HepG2 (cell line): ENCODE data around the gene GSS. TPM values are rescaled to one million over a fixed set of nuclear protein-coding genes. Genes with fewer than 3 reads are reported as not detected.

Source experiments
- ATAC-seq: fragments of 200-7000 bp; cut with Tn5 transposase; 3 replicates; pipeline ENCODE4 v1.9.1; 2020; ENCODE audit warnings: mild to moderate bottlenecking, moderate library complexity
- BruUV-seq: library from RNA; stranded (reverse); fragments of 400-500 nt; replicated peaks from 2 replicates; lab custom pipeline; 2021; lab: Mats Ljungman, UMichigan
- CTCF ChIA-PET: fragments of 300-600 bp; formaldehyde crosslinking; extraction: SDS; loops from one replicate; lab custom pipeline; 2021; ENCODE audit warnings: low total read pairs, inconsistent platforms, low intra/inter-chr PET ratio; lab: Yijun Ruan, JAX
- POLR2A ChIA-PET: fragments of 350-600 bp; sonication (Branson Sonifier 250); formaldehyde crosslinking; loops from one replicate; lab custom pipeline; 2020; ENCODE audit warnings: antibody characterized with exemption, inconsistent platforms; lab: Yijun Ruan, JAX
- DNase-seq: peaks from one replicate; pipeline ENCODE4 v3.0.0-alpha.2; 2015; ENCODE audit warnings: low spot score
- FAIRE-seq: peaks from 3 replicates; lab custom pipeline; 2011; peaks lifted over from hg19 to GRCh38; lab: Jason Lieb, UNC
- H2AFZ ChIP-seq: one replicate; pipeline ENCODE4 v1.6.1; 2011; ENCODE audit warnings: low read length, inconsistent platforms
- H3K27ac ChIP-seq: fragments of 300-600 bp; 3 replicates; pipeline ENCODE4 v1.8.0; 2011; ENCODE audit warnings: mixed run types, mild to moderate bottlenecking, mixed read lengths, low read length, inconsistent platforms; ENCODE audit not compliant: insufficient read depth; ENCODE audit errors: extremely low read length
- H3K27me3 ChIP-seq, 2 experiments: fragments of 200-600 bp in 1 of 2; 2 replicates in 1 of 2; 3 replicates in 1 of 2; pipeline versions ENCODE4 v1.6.0 to v1.8.0; 2011; ENCODE audit warnings: low read length in 2 of 2, mild to moderate bottlenecking in 2 of 2, moderate library complexity in 2 of 2, inconsistent platforms in 1 of 2; ENCODE audit not compliant: insufficient read depth in 2 of 2, control insufficient read depth in 1 of 2
- H3K36me3 ChIP-seq, 2 experiments: fragments of 200-600 bp in 1 of 2; replicated peaks in 1 of 2; 2 replicates in 1 of 2; 3 replicates in 1 of 2; pipeline versions ENCODE4 v1.5.1 to v1.8.0; 2011; ENCODE audit warnings: low read length in 2 of 2, inconsistent platforms in 1 of 2; ENCODE audit not compliant: insufficient read depth in 2 of 2, control insufficient read depth in 1 of 2
- H3K4me1 ChIP-seq: 2 replicates; pipeline ENCODE4 v1.5.1; 2012; ENCODE audit warnings: low read length, inconsistent platforms; ENCODE audit not compliant: insufficient read depth
- H3K4me2 ChIP-seq: 2 replicates; pipeline ENCODE4 v1.6.0; 2011; ENCODE audit warnings: low read depth, low read length, inconsistent platforms
- H3K4me3 ChIP-seq, 3 experiments: fragments of 200-600 bp in 1 of 3; sonication (generic), shearing (Covaris generic) in 1 of 3; replicated peaks in 1 of 3; 2 replicates each; pipeline ENCODE4 v1.5.1; 2011 to 2016; ENCODE audit warnings: low read length in 3 of 3, inconsistent platforms in 2 of 3, low read depth in 2 of 3, mild to moderate bottlenecking in 2 of 3, control low read depth in 1 of 3, mixed read lengths in 1 of 3; ENCODE audit not compliant: insufficient read depth in 1 of 3
- H3K79me2 ChIP-seq: one replicate; pipeline ENCODE4 v1.6.1; 2011; ENCODE audit warnings: low read length, inconsistent platforms; ENCODE audit not compliant: insufficient read depth
- H3K9ac ChIP-seq: 2 replicates; pipeline ENCODE4 v1.6.0; 2011; ENCODE audit warnings: mild to moderate bottlenecking, low read depth, low read length, inconsistent platforms; ENCODE audit not compliant: insufficient read depth
- H3K9me3 ChIP-seq: 2 replicates; pipeline ENCODE4 v1.5.1; 2012; ENCODE audit warnings: mild to moderate bottlenecking, low read length
- H4K20me1 ChIP-seq: 2 replicates; pipeline ENCODE4 v1.6.0; 2011; ENCODE audit warnings: inconsistent platforms, mild to moderate bottlenecking, low read length, moderate library complexity; ENCODE audit not compliant: insufficient read depth
- ELF4 ChIP-seq: sonication (generic); formaldehyde crosslinking; IDR thresholded peaks from 2 replicates; pipeline ENCODE4 v1.5.0; 2020; ENCODE audit warnings: missing genetic modification reagents, mild to moderate bottlenecking, moderate library complexity, borderline replicate concordance
- GLI4 ChIP-seq: sonication (generic); formaldehyde crosslinking; IDR thresholded peaks from 2 replicates; pipeline ENCODE4 v1.5.1; 2020; ENCODE audit warnings: missing genetic modification reagents, mild to moderate bottlenecking, moderate library complexity, borderline replicate concordance
- MAFF ChIP-seq: IDR thresholded peaks from 2 replicates; pipeline ENCODE4 v1.6.1; 2011; ENCODE audit warnings: low read depth, low read length, improper control_type of control experiment
- MYC ChIP-seq: sonication (generic); formaldehyde crosslinking; IDR thresholded peaks from 2 replicates; pipeline ENCODE4 v1.9.0; 2021; ENCODE audit warnings: missing genetic modification reagents, borderline replicate concordance
- RFXANK ChIP-seq: IDR thresholded peaks from 2 replicates; pipeline ENCODE4 v1.6.1; 2016
- RNF2 ChIP-seq: fragments of 450-650 bp; conservative IDR thresholded peaks from 2 replicates; pipeline ENCODE4 v1.6.1; 2016; ENCODE audit warnings: low read depth
- SALL2 ChIP-seq: sonication (generic); formaldehyde crosslinking; IDR thresholded peaks from 2 replicates; pipeline ENCODE4 v1.8.1; 2023; ENCODE audit warnings: mild to moderate bottlenecking, missing genetic modification reagents, inconsistent platforms
- SAP130 ChIP-seq: IDR thresholded peaks from 2 replicates; pipeline ENCODE4 v1.6.1; 2016; ENCODE audit warnings: low read depth
- U2AF2 ChIP-seq: fragments of 200-400 bp; formaldehyde crosslinking; IDR thresholded peaks from 2 replicates; pipeline ENCODE4 v1.6.1; 2017; ENCODE audit warnings: low read depth, mild to moderate bottlenecking, low read length
- YY1 ChIP-seq: IDR thresholded peaks from 2 replicates; pipeline ENCODE4 v1.6.1; 2011; ENCODE audit warnings: low read length, low read depth, moderate library complexity, mild to moderate bottlenecking; ENCODE audit not compliant: insufficient read depth, insufficient replicate concordance
- ZMYM2 ChIP-seq: sonication (generic); formaldehyde crosslinking; IDR thresholded peaks from 2 replicates; pipeline ENCODE4 v1.8.0; 2022; ENCODE audit warnings: mild to moderate bottlenecking, missing genetic modification reagents
- ZMYM3 ChIP-seq: sonication (generic); formaldehyde crosslinking; IDR thresholded peaks from 2 replicates; pipeline ENCODE4 v1.5.1; 2020; ENCODE audit warnings: mild to moderate bottlenecking, missing genetic modification reagents
- ZNF468 ChIP-seq: sonication (generic); formaldehyde crosslinking; IDR thresholded peaks from 2 replicates; pipeline ENCODE4 v1.8.0; 2022; ENCODE audit warnings: mild to moderate bottlenecking, moderate library complexity, missing genetic modification reagents
- ZNF510 ChIP-seq: sonication (generic); formaldehyde crosslinking; IDR thresholded peaks from 2 replicates; pipeline ENCODE4 v1.4.0; 2020; ENCODE audit warnings: low read depth, mild to moderate bottlenecking, missing genetic modification reagents
- ZNF766 ChIP-seq: sonication (generic); formaldehyde crosslinking; IDR thresholded peaks from 2 replicates; pipeline ENCODE4 v1.5.0; 2020; ENCODE audit warnings: missing genetic modification reagents, borderline replicate concordance
- WGBS: methylation state at CpG from one replicate; pipeline ENCODE4 v1.1.6; 2017; ENCODE audit warnings: low lambda C conversion rate; 5-methylcytosine and 5-hydroxymethylcytosine counted together
- in situ Hi-C: cut with HindIII; loops from 2 replicates; pipeline ENCODE4 v1.10.0; 2017; ENCODE audit warnings: low pct_unique_long_range_greater_than_20kb; ENCODE audit not compliant: extremely low pct_ligation_motif_present
- intact Hi-C: fragments of 100-400 bp; cut with micrococcal nuclease; formaldehyde crosslinking; loops from one replicate; pipeline ENCODE4 v1.10.0; 2022; ENCODE audit not compliant: unreplicated experiment
- polyA plus RNA-seq, 8 experiments: library from polyadenylated mRNA; depleted of rRNA in 3 of 8; stranded (reverse) in 7 of 8; unstranded in 1 of 8; fragments of >200 nt; fragmentation: Illumina TruSeq in 4 of 8; extraction: Trizol in 4 of 8; gene quantifications; 2 replicates each; pipeline versions ENCODE4 v1.2.1 to v1.2.3, GENCODE V29; 2011 to 2016; ENCODE audit warnings: low read depth in 4 of 8, missing spikeins in 1 of 8, mixed read lengths in 1 of 8; ENCODE audit not compliant: insufficient read depth in 1 of 8
- total RNA-seq, 5 experiments: library from RNA; depleted of rRNA; stranded (reverse); fragments of >200 nt; fragmentation: Illumina TruSeq; extraction: Trizol; gene quantifications; 2 replicates each; pipeline ENCODE4 v1.2.3, GENCODE V29; 2016; ENCODE audit warnings: low read depth in 1 of 5
- TF ChIP-seq, protein P1 (sequence below): sonication (generic); formaldehyde crosslinking; IDR thresholded peaks from 2 replicates; pipeline ENCODE4 v1.4.0; 2020; ENCODE audit warnings: missing genetic modification reagents
- TF ChIP-seq, protein P2 (sequence below): sonication (generic); formaldehyde crosslinking; IDR thresholded peaks from 2 replicates; pipeline ENCODE4 v1.9.0; 2021; ENCODE audit warnings: mild to moderate bottlenecking, missing genetic modification reagents

GSS gene
- total and polyA plus RNA-seq, 2 of the 13 experiments (the other 11 are each of a cell fraction or from before 2014, with no cell fraction given) = 80.1 to 102 TPM

DNA sequence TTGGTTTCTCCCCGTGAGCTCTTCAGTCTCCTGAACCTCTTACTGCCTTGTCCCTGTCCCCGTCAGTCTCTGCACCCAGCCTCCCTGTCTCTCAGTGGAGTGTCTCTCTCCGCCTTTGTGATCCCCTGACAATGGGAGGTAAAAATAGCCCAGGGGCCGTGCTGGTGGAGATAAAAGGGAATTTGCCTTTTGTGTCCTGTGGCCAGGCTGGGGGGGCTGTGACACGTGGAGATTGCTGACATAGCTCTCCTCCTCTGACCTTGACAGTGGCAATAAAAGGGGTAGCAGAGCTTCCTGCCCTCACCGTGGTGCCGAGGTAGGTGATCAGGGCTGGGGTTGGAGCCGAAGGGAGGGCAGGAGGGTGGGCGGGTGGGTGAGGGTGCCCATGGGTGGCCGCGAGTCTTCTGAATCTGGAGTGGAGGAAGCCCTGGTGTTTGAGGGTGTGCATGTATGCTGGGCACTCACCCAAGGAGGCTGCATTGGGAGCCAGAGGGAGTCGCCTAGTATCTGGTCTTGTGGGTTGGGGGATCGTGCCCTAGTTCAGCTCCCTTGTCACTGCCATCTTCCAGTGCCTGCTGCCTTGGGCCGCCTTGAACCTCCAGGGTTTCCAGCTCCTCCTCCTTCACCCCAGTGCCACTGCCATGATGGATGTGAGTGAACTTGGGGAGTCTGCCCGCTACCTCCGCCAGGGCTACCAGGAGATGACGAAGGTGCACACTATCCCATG is 21.9 kb upstream of the GSS start:
- DNase-seq = peak; percentile 56
- no peak for TF ChIP-seq YY1
- no peak for TF ChIP-seq ZMYM3 (CRISPR knock-in tag)
- no peak for TF ChIP-seq ZNF510 (CRISPR knock-in tag)
- no peak for TF ChIP-seq ELF4 (CRISPR knock-in tag)
- peak; percentile 46 for TF ChIP-seq MAFF
- TF ChIP-seq ZNF766 (CRISPR knock-in tag) = no peak
- TF ChIP-seq ZMYM2 (CRISPR knock-in tag) = no peak
- TF ChIP-seq, protein P1, sequence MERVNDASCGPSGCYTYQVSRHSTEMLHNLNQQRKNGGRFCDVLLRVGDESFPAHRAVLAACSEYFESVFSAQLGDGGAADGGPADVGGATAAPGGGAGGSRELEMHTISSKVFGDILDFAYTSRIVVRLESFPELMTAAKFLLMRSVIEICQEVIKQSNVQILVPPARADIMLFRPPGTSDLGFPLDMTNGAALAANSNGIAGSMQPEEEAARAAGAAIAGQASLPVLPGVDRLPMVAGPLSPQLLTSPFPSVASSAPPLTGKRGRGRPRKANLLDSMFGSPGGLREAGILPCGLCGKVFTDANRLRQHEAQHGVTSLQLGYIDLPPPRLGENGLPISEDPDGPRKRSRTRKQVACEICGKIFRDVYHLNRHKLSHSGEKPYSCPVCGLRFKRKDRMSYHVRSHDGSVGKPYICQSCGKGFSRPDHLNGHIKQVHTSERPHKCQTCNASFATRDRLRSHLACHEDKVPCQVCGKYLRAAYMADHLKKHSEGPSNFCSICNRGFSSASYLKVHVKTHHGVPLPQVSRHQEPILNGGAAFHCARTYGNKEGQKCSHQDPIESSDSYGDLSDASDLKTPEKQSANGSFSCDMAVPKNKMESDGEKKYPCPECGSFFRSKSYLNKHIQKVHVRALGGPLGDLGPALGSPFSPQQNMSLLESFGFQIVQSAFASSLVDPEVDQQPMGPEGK = peak; percentile 85
- peak; percentile 44 for TF ChIP-seq SAP130 (CRISPR knock-in tag)
- no peak for TF ChIP-seq ZNF468 (CRISPR knock-in tag)
- TF ChIP-seq RFXANK (CRISPR knock-in tag) = no peak
- TF ChIP-seq SALL2 = no peak
- no peak for TF ChIP-seq GLI4 (CRISPR knock-in tag)
- no peak for TF ChIP-seq U2AF2
- no peak for TF ChIP-seq RNF2
- TF ChIP-seq, protein P2, sequence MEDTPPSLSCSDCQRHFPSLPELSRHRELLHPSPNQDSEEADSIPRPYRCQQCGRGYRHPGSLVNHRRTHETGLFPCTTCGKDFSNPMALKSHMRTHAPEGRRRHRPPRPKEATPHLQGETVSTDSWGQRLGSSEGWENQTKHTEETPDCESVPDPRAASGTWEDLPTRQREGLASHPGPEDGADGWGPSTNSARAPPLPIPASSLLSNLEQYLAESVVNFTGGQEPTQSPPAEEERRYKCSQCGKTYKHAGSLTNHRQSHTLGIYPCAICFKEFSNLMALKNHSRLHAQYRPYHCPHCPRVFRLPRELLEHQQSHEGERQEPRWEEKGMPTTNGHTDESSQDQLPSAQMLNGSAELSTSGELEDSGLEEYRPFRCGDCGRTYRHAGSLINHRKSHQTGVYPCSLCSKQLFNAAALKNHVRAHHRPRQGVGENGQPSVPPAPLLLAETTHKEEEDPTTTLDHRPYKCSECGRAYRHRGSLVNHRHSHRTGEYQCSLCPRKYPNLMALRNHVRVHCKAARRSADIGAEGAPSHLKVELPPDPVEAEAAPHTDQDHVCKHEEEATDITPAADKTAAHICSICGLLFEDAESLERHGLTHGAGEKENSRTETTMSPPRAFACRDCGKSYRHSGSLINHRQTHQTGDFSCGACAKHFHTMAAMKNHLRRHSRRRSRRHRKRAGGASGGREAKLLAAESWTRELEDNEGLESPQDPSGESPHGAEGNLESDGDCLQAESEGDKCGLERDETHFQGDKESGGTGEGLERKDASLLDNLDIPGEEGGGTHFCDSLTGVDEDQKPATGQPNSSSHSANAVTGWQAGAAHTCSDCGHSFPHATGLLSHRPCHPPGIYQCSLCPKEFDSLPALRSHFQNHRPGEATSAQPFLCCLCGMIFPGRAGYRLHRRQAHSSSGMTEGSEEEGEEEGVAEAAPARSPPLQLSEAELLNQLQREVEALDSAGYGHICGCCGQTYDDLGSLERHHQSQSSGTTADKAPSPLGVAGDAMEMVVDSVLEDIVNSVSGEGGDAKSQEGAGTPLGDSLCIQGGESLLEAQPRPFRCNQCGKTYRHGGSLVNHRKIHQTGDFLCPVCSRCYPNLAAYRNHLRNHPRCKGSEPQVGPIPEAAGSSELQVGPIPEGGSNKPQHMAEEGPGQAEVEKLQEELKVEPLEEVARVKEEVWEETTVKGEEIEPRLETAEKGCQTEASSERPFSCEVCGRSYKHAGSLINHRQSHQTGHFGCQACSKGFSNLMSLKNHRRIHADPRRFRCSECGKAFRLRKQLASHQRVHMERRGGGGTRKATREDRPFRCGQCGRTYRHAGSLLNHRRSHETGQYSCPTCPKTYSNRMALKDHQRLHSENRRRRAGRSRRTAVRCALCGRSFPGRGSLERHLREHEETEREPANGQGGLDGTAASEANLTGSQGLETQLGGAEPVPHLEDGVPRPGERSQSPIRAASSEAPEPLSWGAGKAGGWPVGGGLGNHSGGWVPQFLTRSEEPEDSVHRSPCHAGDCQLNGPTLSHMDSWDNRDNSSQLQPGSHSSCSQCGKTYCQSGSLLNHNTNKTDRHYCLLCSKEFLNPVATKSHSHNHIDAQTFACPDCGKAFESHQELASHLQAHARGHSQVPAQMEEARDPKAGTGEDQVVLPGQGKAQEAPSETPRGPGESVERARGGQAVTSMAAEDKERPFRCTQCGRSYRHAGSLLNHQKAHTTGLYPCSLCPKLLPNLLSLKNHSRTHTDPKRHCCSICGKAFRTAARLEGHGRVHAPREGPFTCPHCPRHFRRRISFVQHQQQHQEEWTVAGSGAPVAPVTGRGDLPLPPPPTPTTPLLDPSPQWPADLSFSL (CRISPR knock-in tag) = no peak
- 0 out of 2 replicates have a peak, but pooled peaks have one; percentile 20 for TF ChIP-seq MYC

More for the DNA sequence above, 21.9 kb upstream of the GSS start:
- H3K79me2 ChIP-seq = no peaks in the 10 kb centered on the region
- no peaks in the 10 kb centered on the region for H3K36me3 ChIP-seq
- POLR2A ChIA-PET = interaction anchor here (1.9 kb wide), 1 partner anchor 22 kb away, joined by 7 read pairs; the partner anchor contains the start of genes GSS and MYH7B
- H3K9ac ChIP-seq = no peak overlapping the region
- H3K4me1 ChIP-seq = peaks cover 27% of the 10 kb centered on the region
- peaks cover 2 to 6% of the 10 kb centered on the region in 2 experiments; a peak in 1 of 5 replicates for H3K27me3 ChIP-seq
- peak; percentile 15 for ATAC-seq
- H3K4me3 ChIP-seq = no peak overlapping the region; a peak in 1 of 6 replicates
- no peaks in the 10 kb centered on the region for H3K9me3 ChIP-seq
- WGBS = 33% methylated on average over 17 of the region's 17 CpGs
- no peaks in the 10 kb centered on the region for H4K20me1 ChIP-seq
- H2AFZ ChIP-seq = no peak overlapping the region
- no peak overlapping the region for H3K27ac ChIP-seq
- CTCF ChIA-PET = no interaction called here
- in situ Hi-C loops (no loop called here), intact Hi-C loops (loop anchor here (5.0 kb wide), 1 partner anchor 285 kb away; no protein-coding TSS in a partner anchor)
- no TSS peak for BruUV-seq
- FAIRE-seq = no peak
- H3K4me2 ChIP-seq = peak overlapping the region; percentile 39; the same call in 1 of the 2 replicates
